GM18870 (cell line): Measurements from ENCODE around the gene JMJD1C.

Experiments used
- ATAC-seq: cut with Tn5 transposase; IDR thresholded peaks from one replicate; pipeline ENCODE4 v1.9.1; 2021; ENCODE audit warnings: moderate library complexity; ENCODE audit not compliant: unreplicated experiment

The JMJD1C gene

GRCh38 chr10:63265683-63266235, 200.0 kb downstream of the JMJD1C start:
- no peak for ATAC-seq

GRCh38 chr10:63265222-63265617, 200.6 kb downstream of the JMJD1C start:
- no peak for ATAC-seq

DNA sequence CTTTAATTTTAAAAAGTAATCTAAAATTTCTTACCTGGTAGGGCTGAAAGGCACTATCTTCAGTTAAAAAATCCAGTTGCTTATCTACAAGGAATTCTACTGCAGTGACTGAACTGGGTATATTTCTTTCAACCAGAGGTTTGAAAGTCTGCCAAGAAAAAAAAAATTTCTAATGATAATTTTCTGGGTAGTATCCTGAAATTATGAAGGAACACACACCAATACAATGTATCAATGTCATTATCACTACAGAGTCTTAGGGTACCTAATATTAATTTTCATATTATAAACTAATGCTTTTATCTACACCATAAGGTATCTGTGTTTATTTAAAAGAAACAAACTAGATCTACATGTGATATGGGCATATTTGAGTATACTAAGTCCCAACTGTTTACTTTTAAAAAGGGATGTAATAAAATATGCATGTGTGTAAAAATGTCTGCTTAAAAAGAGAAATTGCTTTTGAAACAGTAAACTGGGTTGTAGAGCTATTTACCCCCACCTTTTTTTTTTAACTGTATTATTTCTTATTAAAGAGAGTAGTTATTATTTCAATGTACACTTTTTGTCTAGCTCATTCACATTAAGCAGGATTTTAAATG, 201.1 kb downstream of the JMJD1C start:
- ATAC-seq: no peak

GRCh38 chr10:63262430-63263073, 203.2 kb downstream of the JMJD1C start:
- ATAC-seq: no peak

DNA sequence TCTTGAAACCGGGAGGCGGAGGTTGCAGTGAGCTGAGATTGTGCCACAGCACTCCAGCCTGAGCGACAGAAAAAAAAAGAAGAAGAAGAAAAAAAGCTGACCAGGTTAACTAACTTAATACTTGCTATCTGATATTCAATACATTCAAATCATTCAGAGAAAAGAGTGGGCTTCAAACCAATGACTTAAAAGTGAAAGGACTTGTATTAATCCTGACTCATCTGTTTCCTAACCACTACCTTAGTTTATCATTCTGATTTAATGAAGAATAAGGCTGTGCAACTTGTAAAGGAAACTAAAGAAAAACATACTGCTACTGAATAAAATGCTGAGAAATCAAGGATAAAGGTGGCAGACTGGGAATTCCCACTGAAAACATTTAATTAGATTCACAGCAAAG, 204.3 kb downstream of the JMJD1C start:
- peak; percentile 53 for ATAC-seq

GRCh38 chr10:63260860-63261251, 204.9 kb downstream of the JMJD1C start:
- no peak for ATAC-seq

- ATAC-seq: no peak
Measured at GRCh38 chr10:63260103-63260859, 205.5 kb downstream of the JMJD1C start.

GRCh38 chr10:63258920-63259678, 206.7 kb downstream of the JMJD1C start:
- ATAC-seq: no peak

DNA sequence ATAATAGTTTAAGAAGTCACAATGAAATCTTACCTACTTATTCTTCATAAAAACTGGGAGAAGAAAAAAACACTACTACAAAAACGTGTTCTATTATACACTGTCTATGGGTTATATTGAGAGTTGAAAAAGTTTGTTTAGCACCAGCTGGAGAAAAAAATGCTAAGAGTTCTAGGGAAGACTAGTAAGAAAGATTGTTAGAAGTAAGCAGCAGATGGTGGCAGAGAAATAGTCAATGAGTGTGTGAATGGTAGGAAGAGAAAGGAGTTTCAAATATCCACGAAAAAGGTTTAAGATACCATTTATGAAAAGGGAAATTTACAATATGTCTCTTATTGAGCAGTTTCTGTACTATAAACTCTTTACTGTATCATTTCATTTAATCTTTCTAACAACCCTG, 208.0 kb downstream of the JMJD1C start:
- no peak for ATAC-seq

DNA sequence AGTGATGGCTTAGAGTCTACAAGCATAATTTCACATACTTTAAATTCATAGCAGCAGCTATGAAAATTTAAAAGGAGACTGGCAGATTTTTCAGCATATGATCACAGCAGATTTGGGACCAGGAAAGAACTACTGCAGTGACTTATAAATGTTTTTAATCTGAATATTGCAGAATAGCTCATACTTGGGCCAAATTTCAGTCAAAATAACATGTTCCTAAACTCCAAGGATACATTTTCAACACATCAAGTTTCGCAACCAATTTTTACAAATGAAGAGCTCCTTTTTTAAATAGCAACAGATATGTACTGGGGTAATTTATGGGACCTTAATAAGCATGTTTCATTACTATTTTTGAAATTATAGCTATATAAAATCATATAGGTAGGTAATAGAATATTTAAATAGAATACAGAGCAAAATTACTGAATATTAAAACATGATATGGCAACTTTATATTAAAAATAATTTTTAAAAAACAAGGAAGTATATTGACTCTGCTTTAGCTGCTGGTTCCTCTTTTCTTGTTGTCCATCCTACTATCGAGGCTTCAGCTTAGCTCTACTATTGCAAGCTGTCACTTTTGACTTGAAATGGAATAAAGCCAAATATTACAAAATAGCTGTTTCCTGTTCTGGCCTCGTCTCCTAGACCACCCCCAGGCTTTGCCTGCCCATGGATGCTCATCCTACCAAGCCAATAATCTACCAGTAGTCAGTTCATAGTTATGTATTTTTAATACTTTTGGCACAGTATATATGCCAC, 209.6 kb downstream of the JMJD1C start:
- ATAC-seq: no peak

GRCh38 chr10:63255316-63255715, 210.5 kb downstream of the JMJD1C start:
- no peak for ATAC-seq

GRCh38 chr10:63253040-63253439, 212.7 kb downstream of the JMJD1C start:
- ATAC-seq: no peak

GRCh38 chr10:63252095-63252762, 213.5 kb downstream of the JMJD1C start:
- ATAC-seq: no peak

DNA sequence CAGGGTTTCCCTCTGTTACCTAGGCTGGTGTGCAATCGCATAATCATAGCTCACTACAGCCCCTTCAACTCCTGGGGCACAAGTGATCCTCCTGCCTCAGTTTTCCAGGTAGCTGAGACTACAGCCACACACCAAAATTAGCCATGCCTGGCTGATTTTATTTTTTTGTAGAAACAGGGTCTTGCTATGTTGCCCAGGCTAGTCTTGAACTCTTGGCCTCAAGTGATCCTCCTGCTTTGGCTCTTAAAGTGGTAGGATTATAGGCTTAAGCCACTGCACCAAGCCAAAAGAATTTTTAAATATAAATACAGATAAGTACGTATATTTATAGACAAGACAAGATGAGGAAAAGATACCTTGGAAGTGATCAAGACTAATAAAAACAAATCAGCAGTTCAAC, 215.7 kb downstream of the JMJD1C start:
- no peak for ATAC-seq

DNA sequence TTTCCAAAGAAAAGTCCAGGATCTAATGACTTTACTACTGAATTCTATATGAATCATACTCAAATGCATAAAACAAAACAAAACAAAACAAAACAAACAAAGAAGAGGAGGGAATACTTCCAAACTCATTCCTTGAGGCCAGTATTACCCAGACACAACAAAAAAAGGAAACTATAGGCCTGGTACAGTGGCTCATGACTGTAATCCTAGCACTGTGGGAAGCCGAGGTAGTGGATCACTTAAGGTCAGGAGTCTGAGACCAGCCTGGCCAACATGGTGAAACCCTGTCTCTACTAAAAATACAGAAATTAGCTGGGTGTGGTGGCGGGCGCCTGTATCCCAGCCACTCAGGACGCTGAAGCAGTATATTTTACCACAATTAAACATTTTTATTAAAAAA, 218.0 kb downstream of the JMJD1C start:
- no peak for ATAC-seq

DNA sequence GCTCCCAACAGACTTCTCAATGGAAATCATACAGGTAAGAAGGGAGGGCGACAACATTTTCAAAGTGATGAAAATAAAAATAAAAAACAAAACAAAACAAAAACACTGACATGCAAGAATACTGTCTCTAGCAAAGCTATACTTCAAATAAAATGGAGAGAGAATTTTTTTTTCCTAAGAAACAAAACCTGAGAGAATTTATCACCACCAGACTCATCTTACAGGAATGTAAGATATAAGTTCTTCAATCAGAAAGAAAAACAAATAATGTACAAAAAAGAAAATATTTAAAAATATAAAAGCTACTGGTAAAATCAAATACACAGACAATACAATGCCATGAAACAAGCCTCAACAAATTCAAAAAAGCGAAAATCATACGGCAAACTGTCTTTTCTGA, 219.4 kb downstream of the JMJD1C start:
- no peak for ATAC-seq

DNA sequence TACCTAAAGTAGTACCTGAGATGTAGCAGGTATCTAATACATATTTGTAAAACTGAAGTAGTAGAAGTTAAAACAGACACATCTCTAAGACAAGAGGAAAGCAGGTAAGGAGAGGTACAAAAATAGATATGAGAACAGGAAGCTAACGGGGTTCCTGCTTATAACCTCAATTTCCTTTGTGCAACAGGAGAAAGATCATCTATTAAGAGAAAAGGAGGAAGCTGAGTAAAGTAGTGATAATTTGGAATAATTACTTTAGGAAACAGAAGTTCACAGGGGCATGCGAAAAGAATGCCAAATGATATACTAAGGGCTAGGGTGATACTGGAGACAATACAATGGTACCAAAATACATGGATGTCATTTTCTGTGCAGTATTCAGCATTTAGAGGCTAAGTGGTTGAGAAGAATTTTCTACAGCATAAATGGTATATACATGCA, 223.9 kb downstream of the JMJD1C start:
- no peak for ATAC-seq

- no peak for ATAC-seq
Measured at GRCh38 chr10:63240807-63241206, 225.0 kb downstream of the JMJD1C start.

DNA sequence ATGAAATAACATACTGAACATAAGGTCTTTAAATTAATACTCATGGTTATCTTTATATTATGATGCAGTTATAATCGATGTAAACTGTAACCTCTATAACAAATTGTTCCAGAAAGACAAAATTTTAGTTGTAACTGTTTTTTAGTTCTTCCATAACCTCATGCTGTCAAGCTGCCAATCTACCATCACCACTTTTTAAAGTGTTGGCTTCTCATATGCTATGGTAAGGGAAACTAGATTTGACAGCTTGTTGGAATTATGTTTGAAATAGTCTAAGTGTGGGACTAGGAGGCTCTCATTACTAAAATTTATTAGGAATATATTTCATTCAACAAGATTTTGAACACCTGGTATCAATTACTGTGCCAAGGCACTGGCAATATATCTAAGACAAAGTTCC, 227.3 kb downstream of the JMJD1C start:
- ATAC-seq: no peak

GRCh38 chr10:63237396-63237795, 228.4 kb downstream of the JMJD1C start:
- ATAC-seq: no peak
